OCI-LY1 (cell line): ENCODE results near the gene TSN.

Source experiments
- CTCF ChIP-seq: fragments of 200-600 bp; sonication (generic), shearing (Covaris generic); IDR thresholded peaks from 2 replicates; pipeline ENCODE4 v1.5.1; 2017; ENCODE audit warnings: mild to moderate bottlenecking, antibody characterized with exemption, low read length, moderate library complexity, mixed read lengths
- EZH2 ChIP-seq: fragments of 200-600 bp; sonication (generic), shearing (Covaris generic); IDR thresholded peaks from 2 replicates; pipeline ENCODE4 v1.8.0; 2017; ENCODE audit warnings: borderline replicate concordance, mixed run types, mild to moderate bottlenecking, antibody characterized with exemption, low read length, moderate library complexity, mixed read lengths

- TF ChIP-seq CTCF = no peak
- no peak for TF ChIP-seq EZH2
Observed at GRCh38 chr2:121709776-121710469, 45.5 kb upstream of the TSN start.
